ENCODE results near the gene IL15RA.

GRCh38 chr10:6009961-6010360 lies 32.6 kb upstream of the IL15RA start:
- TF ChIP-seq CTCF (IDR thresholded peaks at IDR 0.05 in 8 of 11, conservative IDR thresholded peaks at IDR 0.05 in 3 of 11) (no peak), POLR2AphosphoS5 (IDR thresholded peaks at IDR 0.05) (no peak)
